ENCODE data around the gene ITGA2. TPM values are rescaled to one million over a fixed set of nuclear protein-coding genes. Genes with fewer than 3 reads are reported as not detected.

Gene ITGA2
- total and polyA plus RNA-seq, 7 donors, result 0.10 to 0.91 (median 0.64) TPM

- H3K27me3 ChIP-seq (ENCODE audit: insufficient read depth in 3 of 3, low read length in 2 of 3), result peaks cover 0 to 31% (median 2%) of the 10 kb centered on the region in 3 donors
- intact Hi-C loops (cut with DNase I), result no loop called here
- H3K4me3 ChIP-seq, result peak overlapping the region; percentile 75
These were observed 1.4 kb downstream of the ITGA2 start for GRCh38 chr5:52990528-52990925.

GRCh38 chr5:52993367-52993766 is 4.2 kb downstream of the ITGA2 start:
- peaks cover 5% of the 10 kb centered on the region for H3K4me1 ChIP-seq
- no peak overlapping the region for H3K27ac ChIP-seq
- DNase-seq (no peak), ATAC-seq (no peak)
- TF ChIP-seq, protein P1, sequence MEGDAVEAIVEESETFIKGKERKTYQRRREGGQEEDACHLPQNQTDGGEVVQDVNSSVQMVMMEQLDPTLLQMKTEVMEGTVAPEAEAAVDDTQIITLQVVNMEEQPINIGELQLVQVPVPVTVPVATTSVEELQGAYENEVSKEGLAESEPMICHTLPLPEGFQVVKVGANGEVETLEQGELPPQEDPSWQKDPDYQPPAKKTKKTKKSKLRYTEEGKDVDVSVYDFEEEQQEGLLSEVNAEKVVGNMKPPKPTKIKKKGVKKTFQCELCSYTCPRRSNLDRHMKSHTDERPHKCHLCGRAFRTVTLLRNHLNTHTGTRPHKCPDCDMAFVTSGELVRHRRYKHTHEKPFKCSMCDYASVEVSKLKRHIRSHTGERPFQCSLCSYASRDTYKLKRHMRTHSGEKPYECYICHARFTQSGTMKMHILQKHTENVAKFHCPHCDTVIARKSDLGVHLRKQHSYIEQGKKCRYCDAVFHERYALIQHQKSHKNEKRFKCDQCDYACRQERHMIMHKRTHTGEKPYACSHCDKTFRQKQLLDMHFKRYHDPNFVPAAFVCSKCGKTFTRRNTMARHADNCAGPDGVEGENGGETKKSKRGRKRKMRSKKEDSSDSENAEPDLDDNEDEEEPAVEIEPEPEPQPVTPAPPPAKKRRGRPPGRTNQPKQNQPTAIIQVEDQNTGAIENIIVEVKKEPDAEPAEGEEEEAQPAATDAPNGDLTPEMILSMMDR (IDR thresholded peaks at IDR 0.05), result no peak
- no peaks in the 10 kb centered on the region for H3K9me3 ChIP-seq
- no peak overlapping the region for H3K4me3 ChIP-seq
- intact Hi-C loops (cut with DNase I), result no loop called here
- H3K27me3 ChIP-seq (ENCODE audit: insufficient read depth in 3 of 3, low read length in 2 of 3), result peaks cover 0 to 34% (median 2%) of the 10 kb centered on the region in 3 donors
- no peaks in the 10 kb centered on the region for H3K36me3 ChIP-seq (ENCODE audit: insufficient read depth in 1 of 2, low read depth in 1 of 2)
- WGBS, 3 donors, result 81 to 95% (median 92%) methylated on average over 2 of the region's 2 CpGs

More at GRCh38 chr5:52990528-52990925, 1.4 kb downstream of the ITGA2 start:
- DNase-seq (no peak), ATAC-seq (no peak)
- peaks cover 9% of the 10 kb centered on the region for H3K4me1 ChIP-seq
- no peaks in the 10 kb centered on the region for H3K9me3 ChIP-seq
- H3K36me3 ChIP-seq (ENCODE audit: insufficient read depth in 1 of 2, low read depth in 1 of 2), result no peaks in the 10 kb centered on the region
- no peak overlapping the region for H3K27ac ChIP-seq
- 73 to 79% (median 76%) methylated on average over 4 of the region's 4 CpGs for WGBS, 3 donors
- TF ChIP-seq, protein P1 (IDR thresholded peaks at IDR 0.05), result no peak

- WGBS, 3 donors, result 95 to 100% (median 98%) methylated on average over 1 of the region's 1 CpG
- TF ChIP-seq, protein P1 (IDR thresholded peaks at IDR 0.05), result no peak
- Histone ChIP-seq H3K36me3 (ENCODE audit: insufficient read depth in 1 of 2, low read depth in 1 of 2) (no peaks in the 10 kb centered on the region), H3K9me3 (no peaks in the 10 kb centered on the region), H3K27me3 (ENCODE audit: insufficient read depth in 3 of 3, low read length in 2 of 3) (peaks cover 0 to 27% (median 2%) of the 10 kb centered on the region in 3 donors), H3K4me3 (no peak overlapping the region), H3K27ac (no peak overlapping the region), H3K4me1 (peaks cover 5% of the 10 kb centered on the region)
- DNase-seq (no peak), ATAC-seq (no peak)
- intact Hi-C loops (cut with DNase I), result no loop called here
These were observed 5.1 kb downstream of the ITGA2 start for GRCh38 chr5:52994266-52994665.

GRCh38 chr5:52995095-52995494 is 5.9 kb downstream of the ITGA2 start:
- Histone ChIP-seq H3K4me1 (peaks cover 2% of the 10 kb centered on the region), H3K27me3 (ENCODE audit: insufficient read depth in 3 of 3, low read length in 2 of 3) (peaks cover 0 to 21% (median 2%) of the 10 kb centered on the region in 3 donors), H3K9me3 (no peaks in the 10 kb centered on the region), H3K4me3 (no peak overlapping the region), H3K27ac (no peak overlapping the region), H3K36me3 (ENCODE audit: insufficient read depth in 1 of 2, low read depth in 1 of 2) (no peaks in the 10 kb centered on the region)
- TF ChIP-seq, protein P1 (IDR thresholded peaks at IDR 0.05), result no peak
- no peak for ATAC-seq
- intact Hi-C loops (cut with DNase I), result no loop called here
- 95 to 100% (median 97%) methylated on average over 1 of the region's 1 CpG for WGBS, 3 donors
- no peak for DNase-seq

DNA sequence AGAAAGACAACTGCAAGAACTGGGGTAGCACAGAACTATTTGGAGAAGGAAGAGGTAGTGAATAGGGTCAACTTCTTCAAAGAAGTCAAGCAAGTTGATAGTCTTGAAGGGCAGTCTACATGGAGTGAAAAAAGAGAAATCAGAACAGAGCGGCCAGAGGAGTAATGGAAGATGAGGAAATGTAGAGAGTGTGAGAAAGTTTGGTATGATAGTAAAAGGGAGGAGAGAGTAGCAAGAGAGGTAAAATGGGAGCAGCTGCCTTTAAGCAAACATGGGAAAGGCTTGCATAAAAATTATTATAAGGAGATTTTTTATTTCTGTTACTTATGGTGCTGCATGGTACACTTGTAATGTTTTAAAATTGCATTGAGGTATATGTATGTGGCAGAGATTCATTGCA is 6.8 kb downstream of the ITGA2 start:
- intact Hi-C loops (cut with DNase I), result no loop called here
- Histone ChIP-seq H3K9me3 (no peaks in the 10 kb centered on the region), H3K4me3 (no peak overlapping the region), H3K27me3 (ENCODE audit: insufficient read depth in 3 of 3, low read length in 2 of 3) (peaks cover 0 to 18% (median 0%) of the 10 kb centered on the region in 3 donors), H3K36me3 (ENCODE audit: insufficient read depth in 1 of 2, low read depth in 1 of 2) (no peaks in the 10 kb centered on the region), H3K27ac (no peak overlapping the region), H3K4me1 (no peaks in the 10 kb centered on the region)
- ATAC-seq, result no peak
- WGBS, 3 donors, result 93 to 100% (median 94%) methylated on average over 1 of the region's 1 CpG
- no peak for DNase-seq
- TF ChIP-seq, protein P1 (IDR thresholded peaks at IDR 0.05), result no peak

Measured in psoas muscle (tissue), 8 donors.